ENCODE measurements around the gene PRPF40A. TPM values are rescaled to one million over a fixed set of nuclear protein-coding genes. Genes with fewer than 3 reads are reported as not detected.

The PRPF40A gene
- total and polyA plus RNA-seq, 9 of the 15 experiments (the other 6 are each of a cell fraction or from before 2014, with no cell fraction given): 168 to 304 (median 264) TPM

- 96% methylated on average over 9 of the region's 9 CpGs for WGBS (ENCODE audit: insufficient coverage, low coverage, missing lambda C conversion rate)
- peaks cover 85% of the 10 kb centered on the region for H3K36me3 ChIP-seq (ENCODE audit: control insufficient read depth, insufficient read depth, low read length)
- intact Hi-C loops (cut with micrococcal nuclease): no loop called here
These were observed 34.6 kb downstream of the PRPF40A start for GRCh38 chr2:152682663-152683062.

More at GRCh38 chr2:152682663-152683062, 34.6 kb downstream of the PRPF40A start:
- FAIRE-seq (no peak), ATAC-seq (no peak), DNase-seq (ENCODE audit: extremely low read depth in 1 of 4, low spot score in 3 of 4) (no peak)
- Histone ChIP-seq H3K4me2 (ENCODE audit: insufficient read depth, low read length) (no peak overlapping the region), H2AFZ (ENCODE audit: low read depth, low read length) (no peak overlapping the region), H3K4me3 (no peak overlapping the region), H3K9me3 (replicated peaks; ENCODE audit: control insufficient read depth, insufficient read depth, low read depth, low read length) (no peaks in the 10 kb centered on the region), H3K79me2 (ENCODE audit: control insufficient read depth, insufficient read depth, low read length) (peaks cover 56% of the 10 kb centered on the region), H3K27me3 (ENCODE audit: control insufficient read depth in 2 of 2, insufficient read depth in 2 of 2, low read length in 2 of 2) (no peaks in the 10 kb centered on the region), H3K9me1 (ENCODE audit: control insufficient read depth, insufficient read depth, low read length) (no peaks in the 10 kb centered on the region), H3K4me1 (replicated peaks in 1 of 2; ENCODE audit: control insufficient read depth in 2 of 2, insufficient read depth in 2 of 2, low read length in 2 of 2) (no peaks in the 10 kb centered on the region), H4K20me1 (replicated peaks; ENCODE audit: control insufficient read depth, insufficient read depth, low read length) (no peaks in the 10 kb centered on the region), H3K27ac (ENCODE audit: extremely low read depth, low read depth, low read length) (no peak overlapping the region), H3K9ac (ENCODE audit: insufficient read depth in 1 of 2, low read depth in 2 of 2, low read length in 2 of 2) (no peak overlapping the region)
- TF ChIP-seq CREM (IDR thresholded peaks at IDR 0.05; ENCODE audit: low read depth) (no peak), TRIM24 (IDR thresholded peaks at IDR 0.05) (no peak), MBD2 (IDR thresholded peaks at IDR 0.05; ENCODE audit: borderline replicate concordance, low read depth) (peak; percentile 18; the same call in 1 of the 2 replicates), TAF1 (IDR thresholded peaks at IDR 0.05; ENCODE audit: control insufficient read depth, extremely low read depth, insufficient read depth, low read length, severe bottlenecking) (no peak), ZBTB34 (CRISPR knock-in tag; IDR thresholded peaks at IDR 0.05) (no peak), CBX8 (IDR thresholded peaks at IDR 0.05; ENCODE audit: borderline replicate concordance, extremely low read depth, low read depth, low read length, poor library complexity, severe bottlenecking) (no peak)
- ChIA-PET CTCF (ENCODE audit: low intra/inter-chr PET ratio) (no interaction called here), POLR2A (no interaction called here)
- BruUV-seq (replicated peaks): no TSS peak
- in situ Hi-C loops (cut with MboI): no loop called here
